SH-SY5Y (cell line): Measurements from ENCODE around the gene PRSS22.

Source experiments
- GATA2 ChIP-seq: IDR thresholded peaks from 2 replicates; pipeline ENCODE4 v1.6.1; 2011; ENCODE audit warnings: mild to moderate bottlenecking, low read depth, low read length
- GATA3 ChIP-seq: IDR thresholded peaks from 2 replicates; pipeline ENCODE4 v1.6.1; 2011; ENCODE audit warnings: low read depth, mild to moderate bottlenecking, low read length, moderate library complexity

- no peak for TF ChIP-seq GATA3
- no peak for TF ChIP-seq GATA2
These were observed 24.2 kb downstream of the PRSS22 start for GRCh38 chr16:2833776-2834175.
